ENCODE measurements around the gene LRRK1. TPM values are rescaled to one million over a fixed set of nuclear protein-coding genes. Genes with fewer than 3 reads are reported as not detected.

Gene LRRK1
- total RNA-seq, 1 donor, result 18.0 TPM

GRCh38 chr15:101112336-101113113, 193.4 kb downstream of the LRRK1 start:
- TF ChIP-seq CTCF (IDR thresholded peaks at IDR 0.05; ENCODE audit: insufficient read depth, low read length), result no peak
- DNase-seq (ENCODE audit: low read depth), result no peak
- H3K4me3 ChIP-seq (ENCODE audit: low read depth, low read length), result no peak overlapping the region

GRCh38 chr15:101113114-101114005, 194.2 kb downstream of the LRRK1 start:
- no peak overlapping the region for H3K4me3 ChIP-seq (ENCODE audit: low read depth, low read length)
- no peak for DNase-seq (ENCODE audit: low read depth)
- TF ChIP-seq CTCF (IDR thresholded peaks at IDR 0.05; ENCODE audit: insufficient read depth, low read length), result no peak

GRCh38 chr15:101114166-101114565, 195.0 kb downstream of the LRRK1 start:
- DNase-seq (ENCODE audit: low read depth), result no peak
- no peak for TF ChIP-seq CTCF (IDR thresholded peaks at IDR 0.05; ENCODE audit: insufficient read depth, low read length)
- no peak overlapping the region for H3K4me3 ChIP-seq (ENCODE audit: low read depth, low read length)

- DNase-seq (ENCODE audit: low read depth), result no peak
- no peak overlapping the region for H3K4me3 ChIP-seq (ENCODE audit: low read depth, low read length)
- no peak for TF ChIP-seq CTCF (IDR thresholded peaks at IDR 0.05; ENCODE audit: insufficient read depth, low read length)
Measured at GRCh38 chr15:101114610-101115009, 195.5 kb downstream of the LRRK1 start.

GRCh38 chr15:101115393-101115785, 196.2 kb downstream of the LRRK1 start:
- H3K4me3 ChIP-seq (ENCODE audit: low read depth, low read length), result no peak overlapping the region
- TF ChIP-seq CTCF (IDR thresholded peaks at IDR 0.05; ENCODE audit: insufficient read depth, low read length), result no peak
- no peak for DNase-seq (ENCODE audit: low read depth)

- DNase-seq (ENCODE audit: low read depth), result peak; percentile 76
- no peak overlapping the region for H3K4me3 ChIP-seq (ENCODE audit: low read depth, low read length)
- TF ChIP-seq CTCF (IDR thresholded peaks at IDR 0.05; ENCODE audit: insufficient read depth, low read length), result no peak
Measured at GRCh38 chr15:101115786-101116680, 196.9 kb downstream of the LRRK1 start.

All from fibroblast of the aortic adventitia (primary cell).